ENCODE data around the gene ING3. TPM values are rescaled to one million over a fixed set of nuclear protein-coding genes. Genes with fewer than 3 reads are reported as not detected.

Gene ING3, protein sequence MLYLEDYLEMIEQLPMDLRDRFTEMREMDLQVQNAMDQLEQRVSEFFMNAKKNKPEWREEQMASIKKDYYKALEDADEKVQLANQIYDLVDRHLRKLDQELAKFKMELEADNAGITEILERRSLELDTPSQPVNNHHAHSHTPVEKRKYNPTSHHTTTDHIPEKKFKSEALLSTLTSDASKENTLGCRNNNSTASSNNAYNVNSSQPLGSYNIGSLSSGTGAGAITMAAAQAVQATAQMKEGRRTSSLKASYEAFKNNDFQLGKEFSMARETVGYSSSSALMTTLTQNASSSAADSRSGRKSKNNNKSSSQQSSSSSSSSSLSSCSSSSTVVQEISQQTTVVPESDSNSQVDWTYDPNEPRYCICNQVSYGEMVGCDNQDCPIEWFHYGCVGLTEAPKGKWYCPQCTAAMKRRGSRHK
- total RNA-seq (2021) (12.1 and 16.1 TPM in 2 replicates), Bru-seq, nascent RNA (percentile 91 among the genes with signal in this experiment), BruChase-seq, experiment 1, labeled RNA remaining after a 2-hour chase (percentile 72 among the genes with signal in this experiment), BruChase-seq, experiment 2, labeled RNA remaining after a 6-hour chase (percentile 58 among the genes with signal in this experiment)
- long read RNA-seq, transcript ING3-201 (12 exons, 3,777 nt): major isoform, 5 of 13 reads
- long read RNA-seq, partial matches to known transcripts: 0 of 13 reads
- long read RNA-seq, other reads (novel, unspliced or antisense): 1 of 13 reads

- ChIA-PET CTCF (interaction anchor here (0.6 kb wide), 1 partner anchor 1797 kb away, joined by 3 read pairs; no protein-coding TSS in a partner anchor), POLR2A (ENCODE audit: low non-redundant PET) (interaction anchor here (0.6 to 0.7 kb wide), 4 partner anchors 11 to 704 kb away, joined by 5 to 8 read pairs (median 6); no protein-coding TSS in a partner anchor)
- DNase-seq (ENCODE audit: low spot score): peak; percentile 99
- intact Hi-C loops (cut with micrococcal nuclease; ENCODE audit: unreplicated experiment): loop anchor here (5.0 kb wide), 1 partner anchor 582 kb away; no protein-coding TSS in a partner anchor
- BruUV-seq (replicated peaks): TSS peak; percentile 59
- Histone ChIP-seq H3K27ac (ENCODE audit: low read depth, low read length, poor library complexity, severe bottlenecking) (peak within 1 kb of the TSS; percentile 100), H3K4me1 (ENCODE audit: insufficient read depth, low read length, poor library complexity, severe bottlenecking) (peaks cover 6% of the 10 kb centered on the region), H3K4me3 (ENCODE audit: low read depth, low read length, poor library complexity, severe bottlenecking) (peak within 1 kb of the TSS; percentile 68), H3K36me3 (ENCODE audit: insufficient read depth, low read length, poor library complexity, severe bottlenecking) (peaks cover 27% of the 10 kb centered on the region), H3K9me3 (ENCODE audit: low read depth, low read length, poor library complexity, severe bottlenecking) (no peaks in the 10 kb centered on the region), H3K27me3 (replicated peaks; ENCODE audit: insufficient read depth, low read depth, low read length, poor library complexity) (no peaks in the 10 kb centered on the region)
- TF ChIP-seq, protein P1, sequence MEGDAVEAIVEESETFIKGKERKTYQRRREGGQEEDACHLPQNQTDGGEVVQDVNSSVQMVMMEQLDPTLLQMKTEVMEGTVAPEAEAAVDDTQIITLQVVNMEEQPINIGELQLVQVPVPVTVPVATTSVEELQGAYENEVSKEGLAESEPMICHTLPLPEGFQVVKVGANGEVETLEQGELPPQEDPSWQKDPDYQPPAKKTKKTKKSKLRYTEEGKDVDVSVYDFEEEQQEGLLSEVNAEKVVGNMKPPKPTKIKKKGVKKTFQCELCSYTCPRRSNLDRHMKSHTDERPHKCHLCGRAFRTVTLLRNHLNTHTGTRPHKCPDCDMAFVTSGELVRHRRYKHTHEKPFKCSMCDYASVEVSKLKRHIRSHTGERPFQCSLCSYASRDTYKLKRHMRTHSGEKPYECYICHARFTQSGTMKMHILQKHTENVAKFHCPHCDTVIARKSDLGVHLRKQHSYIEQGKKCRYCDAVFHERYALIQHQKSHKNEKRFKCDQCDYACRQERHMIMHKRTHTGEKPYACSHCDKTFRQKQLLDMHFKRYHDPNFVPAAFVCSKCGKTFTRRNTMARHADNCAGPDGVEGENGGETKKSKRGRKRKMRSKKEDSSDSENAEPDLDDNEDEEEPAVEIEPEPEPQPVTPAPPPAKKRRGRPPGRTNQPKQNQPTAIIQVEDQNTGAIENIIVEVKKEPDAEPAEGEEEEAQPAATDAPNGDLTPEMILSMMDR (conservative IDR thresholded peaks at IDR 0.05; ENCODE audit: low read depth, low read length): no peak
- TF ChIP-seq EZH2 (IDR thresholded peaks at IDR 0.05; ENCODE audit: borderline replicate concordance, low read depth, low read length, poor library complexity, severe bottlenecking): no peak
Measured at GRCh38 chr7:120950539-120951308, at the start of gene ING3. Gene ING3, plus strand, starts transcription at chr7:120950777. Its CDS starts 120 bp downstream, at chr7:120950897.

DNA sequence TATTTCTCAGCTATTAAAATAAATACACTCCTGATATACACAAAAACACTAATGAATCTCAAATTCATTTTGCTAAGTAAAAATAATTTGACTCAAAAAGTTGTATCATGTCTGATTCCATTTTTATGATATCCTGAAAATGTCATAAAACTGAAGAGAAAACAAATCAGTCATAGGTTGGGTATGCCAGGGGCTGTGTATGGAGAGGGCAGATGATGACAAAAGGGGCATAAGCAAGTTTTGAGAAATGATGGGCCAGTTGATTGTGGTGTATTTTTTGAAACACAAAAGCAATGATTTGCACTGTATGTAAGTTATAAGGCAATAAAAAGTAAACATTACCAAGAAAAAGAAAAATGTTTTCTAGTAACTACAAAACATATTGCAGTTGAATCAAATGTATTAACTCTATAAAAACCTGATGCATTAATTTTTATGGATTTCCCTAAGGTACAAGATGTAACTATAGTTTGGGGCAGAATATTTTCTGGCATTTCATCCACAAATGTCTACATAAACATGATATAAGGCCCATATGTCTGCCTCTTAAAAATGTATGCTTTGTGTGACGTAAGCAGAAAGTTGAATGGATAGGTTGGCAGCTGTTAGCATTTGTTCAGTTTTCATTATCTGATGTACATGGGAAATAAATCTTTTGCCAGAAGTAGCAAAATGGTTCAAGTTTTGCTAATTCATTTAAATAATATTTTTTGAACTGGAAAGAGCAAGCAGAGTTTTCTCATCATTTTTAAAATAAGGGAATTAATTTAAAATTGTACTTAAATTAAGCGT lies 35.1 kb upstream of the ING3 start:
- Histone ChIP-seq H3K27me3 (replicated peaks; ENCODE audit: insufficient read depth, low read depth, low read length, poor library complexity) (no peaks in the 10 kb centered on the region), H3K9me3 (ENCODE audit: low read depth, low read length, poor library complexity, severe bottlenecking) (no peaks in the 10 kb centered on the region), H3K27ac (ENCODE audit: low read depth, low read length, poor library complexity, severe bottlenecking) (no peak overlapping the region), H3K4me3 (ENCODE audit: low read depth, low read length, poor library complexity, severe bottlenecking) (no peak overlapping the region), H3K36me3 (ENCODE audit: insufficient read depth, low read length, poor library complexity, severe bottlenecking) (no peaks in the 10 kb centered on the region), H3K4me1 (ENCODE audit: insufficient read depth, low read length, poor library complexity, severe bottlenecking) (no peaks in the 10 kb centered on the region)
- no TSS peak for BruUV-seq (replicated peaks)
- CTCF ChIA-PET: no interaction called here
- DNase-seq (ENCODE audit: low spot score): no peak
- TF ChIP-seq, protein P1 (conservative IDR thresholded peaks at IDR 0.05; ENCODE audit: low read depth, low read length): no peak
- no peak for TF ChIP-seq EZH2 (IDR thresholded peaks at IDR 0.05; ENCODE audit: borderline replicate concordance, low read depth, low read length, poor library complexity, severe bottlenecking)
- POLR2A ChIA-PET (ENCODE audit: low non-redundant PET): no interaction called here
- intact Hi-C loops (cut with micrococcal nuclease; ENCODE audit: unreplicated experiment): no loop called here
